Memory B cell (primary cell): ENCODE results near the gene CD40LG.

Experiments
- ATAC-seq: fragments of 150-1000 bp; cut with Tn5 transposase; 2 replicates; pipeline ENCODE4 v1.10.0; 2021; ENCODE audit warnings: low read depth, mild to moderate bottlenecking, moderate library complexity
- DNase-seq, 2 donors: peaks; one replicate each; pipeline ENCODE4 v3.0.0; 2022; ENCODE audit warnings: low spot score in 2 of 2
- H3K27ac Mint-ChIP-seq: one replicate; pipeline ENCODE4 v1.8.0; 2022; ENCODE audit warnings: mild to moderate bottlenecking, moderate library complexity, mixed read lengths
- H3K27me3 Mint-ChIP-seq: one replicate; pipeline ENCODE4 v1.8.0; 2022; ENCODE audit warnings: mixed read lengths
- H3K36me3 Mint-ChIP-seq: one replicate; pipeline ENCODE4 v1.8.0; 2022; ENCODE audit warnings: mild to moderate bottlenecking, mixed read lengths
- H3K4me1 Mint-ChIP-seq: one replicate; pipeline ENCODE4 v1.8.0; 2022; ENCODE audit warnings: mixed read lengths
- H3K4me3 Mint-ChIP-seq: one replicate; pipeline ENCODE4 v1.8.0; 2022; ENCODE audit warnings: mild to moderate bottlenecking, moderate library complexity, mixed read lengths
- H3K9me3 Mint-ChIP-seq: one replicate; pipeline ENCODE4 v1.8.0; 2022; ENCODE audit warnings: mixed read lengths

Gene CD40LG

DNA sequence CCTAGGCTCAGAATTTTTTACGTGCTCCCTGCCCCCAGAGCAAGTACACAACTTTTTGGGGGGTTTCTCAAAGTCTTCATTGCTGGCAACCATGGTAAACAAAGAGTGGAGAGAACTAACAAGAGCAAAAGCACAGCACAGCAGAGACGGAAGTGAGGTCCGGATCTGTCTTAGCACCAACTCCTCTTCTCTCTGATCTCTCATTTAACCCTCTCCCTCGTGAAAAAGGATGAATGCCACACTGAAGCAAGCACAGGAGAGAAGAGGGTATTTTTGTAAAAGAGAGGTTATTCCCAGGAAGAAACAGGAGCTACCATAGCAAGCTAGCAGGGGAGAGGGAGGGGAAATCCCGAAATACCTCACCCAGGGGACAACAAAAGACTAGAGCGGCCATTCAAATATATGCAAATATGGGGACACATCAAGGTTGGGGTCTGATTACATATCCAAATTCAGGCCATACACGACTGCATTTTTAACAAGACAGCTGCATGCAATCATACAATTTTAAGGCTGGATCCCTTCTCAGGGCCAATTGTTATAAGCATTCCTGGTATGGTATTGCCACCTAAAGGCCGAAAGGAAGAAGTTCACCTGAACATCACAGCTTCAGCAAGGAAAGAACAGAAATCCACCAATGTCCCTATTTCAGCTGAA lies 46.6 kb downstream of the CD40LG start:
- Mint-ChIP-seq H3K9me3 (peaks cover 3% of the 10 kb centered on the region), H3K27ac (peak overlapping the region; percentile 89), H3K4me1 (peaks cover 10% of the 10 kb centered on the region), H3K27me3 (no peaks in the 10 kb centered on the region), H3K36me3 (peaks cover 10% of the 10 kb centered on the region), H3K4me3 (peak overlapping the region; percentile 59)
- ATAC-seq (peak; percentile 59), DNase-seq (no peak)

- Mint-ChIP-seq H3K27ac (no peak overlapping the region), H3K4me3 (no peak overlapping the region), H3K9me3 (peaks cover 9% of the 10 kb centered on the region), H3K36me3 (peaks cover 16% of the 10 kb centered on the region), H3K27me3 (no peaks in the 10 kb centered on the region), H3K4me1 (peaks cover 5% of the 10 kb centered on the region)
- ATAC-seq (no peak), DNase-seq (no peak)
These were observed 49.2 kb downstream of the CD40LG start for GRCh38 chrX:136697156-136697555.

GRCh38 chrX:136708348-136708747 lies 60.4 kb downstream of the CD40LG start:
- Mint-ChIP-seq H3K4me3 (no peak overlapping the region), H3K36me3 (peaks cover 13% of the 10 kb centered on the region), H3K27me3 (no peaks in the 10 kb centered on the region), H3K9me3 (no peaks in the 10 kb centered on the region), H3K27ac (no peak overlapping the region), H3K4me1 (peaks cover 6% of the 10 kb centered on the region)
- ATAC-seq: no peak
- DNase-seq: no peak
